Vagina (tissue), 2 donors: ENCODE results near the gene SIRT7.

Source experiments
- CTCF ChIP-seq, 3 experiments: fragments of 450-650 bp in 2 of 3; fragments of 200-600 bp in 1 of 3; sonication (generic) in 1 of 3; IDR thresholded peaks; one replicate each; pipeline ENCODE4 v1.5.1; 2017 to 2019; ENCODE audit warnings: antibody characterized with exemption in 3 of 3, mild to moderate bottlenecking in 2 of 3, moderate library complexity in 2 of 3
- POLR2A ChIP-seq, 2 donors: fragments of 450-650 bp; IDR thresholded peaks; one replicate each; pipeline ENCODE4 v1.6.1; 2017; ENCODE audit warnings: antibody characterized with exemption in 2 of 2, mild to moderate bottlenecking in 2 of 2, moderate library complexity in 2 of 2

GRCh38 chr17:81966343-81967243, 48.6 kb upstream of the SIRT7 start:
- TF ChIP-seq CTCF (IDR thresholded peaks at IDR 0.05), result no peak
- no peak for TF ChIP-seq POLR2A (IDR thresholded peaks at IDR 0.05)
